ENCODE results near the gene PRSS48.
"Not testable (repeated sequence)": the region's sequence is repeated elsewhere in the genome, so short reads cannot be mapped to it uniquely, and the experiment has no call there.

The PRSS48 gene

DNA sequence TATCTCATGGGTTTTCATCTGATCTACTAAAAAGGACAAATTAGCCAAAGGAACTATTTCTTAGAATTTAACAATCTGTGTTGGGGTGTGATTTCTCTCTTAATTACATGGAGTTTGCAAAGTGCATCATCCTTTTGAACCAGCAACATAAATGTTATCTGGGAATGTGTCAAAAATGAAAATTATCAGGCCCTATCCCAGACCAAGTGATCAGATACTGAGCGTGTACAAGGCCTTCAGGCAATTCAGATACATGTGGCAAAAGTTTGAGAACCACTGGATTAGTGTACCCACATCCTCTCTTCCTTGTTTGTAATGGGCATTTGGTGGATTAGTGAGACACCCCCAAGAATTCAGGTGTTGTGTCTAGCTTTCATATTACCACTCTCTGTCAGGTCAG lies 44.6 kb downstream of the PRSS48 start:
- DNase-seq = no peak

DNA sequence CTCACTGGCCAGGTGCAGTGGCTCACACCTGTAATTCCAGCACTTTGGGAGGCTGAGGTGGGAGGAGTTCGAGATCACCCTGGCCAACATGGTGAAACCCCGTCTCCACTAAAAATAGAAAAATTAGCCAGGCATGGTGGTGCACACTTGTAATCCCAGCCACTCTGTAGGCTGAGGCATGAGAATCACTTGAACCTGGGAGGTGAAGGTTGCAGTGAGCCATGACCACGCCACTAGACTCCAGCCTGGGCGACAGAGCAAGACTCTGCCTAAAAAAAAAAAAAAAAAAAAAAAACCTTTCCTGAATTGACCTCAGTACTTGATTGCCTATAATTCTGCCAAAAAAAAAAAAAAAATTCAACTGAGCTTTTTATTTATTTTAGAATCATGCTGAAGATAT lies 45.2 kb downstream of the PRSS48 start:
- DNase-seq = not testable (repeated sequence)

DNA sequence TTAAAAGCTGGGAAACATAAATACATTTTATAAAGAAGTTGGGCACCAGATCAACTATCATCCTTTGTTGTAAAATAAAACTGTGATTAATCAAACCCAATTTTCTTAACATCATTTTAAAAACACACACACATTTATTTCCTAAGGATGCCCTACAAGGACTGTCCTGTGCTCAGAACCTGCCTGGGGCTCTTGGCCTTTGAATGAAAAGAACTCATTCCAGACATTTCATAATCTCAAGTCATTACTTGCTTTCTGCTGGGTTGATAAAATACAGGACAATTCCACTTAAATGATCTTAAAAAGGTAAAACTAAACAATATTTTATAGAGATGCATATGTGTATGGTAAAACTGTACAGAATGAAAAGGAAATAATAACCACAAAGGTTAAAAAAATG lies 45.6 kb downstream of the PRSS48 start:
- DNase-seq = no peak

DNA sequence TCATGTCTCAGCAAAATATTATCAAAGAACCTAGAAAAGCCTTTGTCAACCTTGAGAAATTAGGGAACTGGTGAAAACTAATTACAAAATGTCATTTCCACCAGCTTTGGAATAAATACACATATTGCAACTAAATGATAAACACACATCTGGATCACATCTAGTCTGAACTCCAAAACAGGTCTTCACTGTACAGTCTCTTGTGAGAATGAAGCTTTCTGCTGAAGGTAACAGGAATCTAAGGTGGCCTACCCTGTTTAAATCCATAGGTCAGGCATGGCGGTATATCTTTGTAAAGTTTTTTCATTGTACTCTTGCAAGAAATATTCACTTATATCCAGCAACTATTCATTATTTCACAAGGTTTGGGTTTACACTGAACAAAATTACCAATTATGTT lies 46.7 kb downstream of the PRSS48 start:
- DNase-seq = no peak

- no peak for DNase-seq
Measured at GRCh38 chr4:151324124-151324751, 47.3 kb downstream of the PRSS48 start.

DNA sequence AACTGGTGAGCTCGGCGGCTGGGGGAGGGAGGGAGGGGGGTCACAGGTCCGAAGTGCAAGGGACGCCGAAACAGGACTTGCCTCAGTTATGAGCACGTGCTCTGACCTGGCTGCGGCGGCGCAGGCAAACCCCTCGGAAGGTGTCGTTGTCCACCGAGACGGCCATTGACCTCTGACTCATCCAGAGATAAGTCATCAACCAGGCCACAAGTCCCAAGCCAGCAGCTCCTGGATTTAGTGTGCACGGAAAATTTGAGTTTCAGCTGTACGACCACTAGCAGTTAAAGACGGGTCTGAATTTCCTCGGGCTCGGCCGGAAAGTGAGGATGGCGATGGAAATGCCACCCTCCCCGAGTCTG lies 47.8 kb downstream of the PRSS48 start:
- DNase-seq = no peak

GRCh38 chr4:151325111-151325948 lies 48.4 kb downstream of the PRSS48 start, which contains the start of gene SH3D19:
Gene SH3D19, minus strand, starts transcription at chr4:151325605. Its CDS starts 253 bp downstream, at chr4:151325352.
- no peak for DNase-seq

- no peak for DNase-seq
Measured at GRCh38 chr4:151325949-151326246, 48.9 kb downstream of the PRSS48 start.

DNA sequence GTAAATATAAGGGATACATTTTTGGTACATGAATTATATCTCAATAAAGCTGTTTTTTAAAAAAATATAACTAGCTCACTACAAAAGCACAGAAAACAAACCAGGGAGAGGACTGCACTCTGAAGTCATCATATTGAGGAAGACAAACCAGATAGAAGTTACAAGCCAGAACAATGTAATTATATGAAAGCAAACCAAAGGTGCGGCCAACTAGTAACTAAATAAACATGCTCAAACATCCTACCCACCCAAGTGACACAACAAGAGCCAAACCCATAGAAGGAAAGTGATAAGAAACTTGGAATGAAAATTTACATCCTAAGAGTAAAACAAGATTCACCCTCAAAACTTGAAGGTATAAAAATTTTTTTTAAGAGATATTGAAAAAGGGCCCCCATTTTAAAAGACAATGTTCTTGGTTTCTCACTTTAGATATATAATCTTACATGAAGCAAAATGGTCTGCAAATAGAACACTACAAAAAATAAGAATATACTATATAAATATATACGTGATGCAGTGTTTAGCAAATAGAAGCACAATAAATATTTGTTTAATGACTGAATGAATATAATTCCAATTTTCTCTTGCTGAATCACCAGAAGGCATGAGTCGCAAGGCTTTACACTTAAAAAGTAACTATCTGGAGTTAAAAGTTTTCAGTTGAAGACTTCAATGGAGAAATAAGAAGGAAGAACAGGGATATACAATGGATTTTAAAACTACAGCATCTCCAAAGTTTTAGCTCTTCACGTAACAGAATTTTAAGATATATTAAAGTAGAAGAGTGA lies 52.5 kb downstream of the PRSS48 start:
- no peak for DNase-seq

- no peak for DNase-seq
Measured at GRCh38 chr4:151331276-151332042, 54.5 kb downstream of the PRSS48 start.

GRCh38 chr4:151339467-151339866 lies 62.5 kb downstream of the PRSS48 start:
- no peak for DNase-seq

- no peak for DNase-seq
Measured at GRCh38 chr4:151340751-151341385, 63.9 kb downstream of the PRSS48 start.

Measured in suppressor macrophage treated with lipopolysaccharide for 4 hours (primary cell).